GM12878 (cell line): ENCODE results near the gene SLC45A2. TPM values are rescaled to one million over a fixed set of nuclear protein-coding genes. Genes with fewer than 3 reads are reported as not detected.

ENCODE experiments used
- ATAC-seq: fragments of 200-7000 bp; cut with Tn5 transposase; 3 replicates; pipeline ENCODE4 v1.9.1; 2020; ENCODE audit warnings: mild to moderate bottlenecking, moderate library complexity
- BruUV-seq: library from RNA; stranded (reverse); fragments of 400-500 nt; replicated peaks from 2 replicates; lab custom pipeline; 2021; lab: Mats Ljungman, UMichigan
- CTCF ChIA-PET: fragments of 300-600 bp; sonication (Branson Sonifier 250); formaldehyde crosslinking; extraction: SDS; loops from one replicate; lab custom pipeline; 2021; ENCODE audit warnings: inconsistent platforms; lab: Yijun Ruan, JAX
- POLR2A ChIA-PET: fragments of 350-600 bp; formaldehyde crosslinking; extraction: SDS; loops from one replicate; lab custom pipeline; 2021; ENCODE audit warnings: inconsistent platforms; lab: Charles Lee
- RAD21 ChIA-PET: fragments of 300-600 bp; sonication (Branson Sonifier 250); formaldehyde crosslinking; loops from one replicate; lab custom pipeline; 2023; ENCODE audit warnings: antibody characterized with exemption; ENCODE audit not compliant: unreplicated experiment; lab: Charles Lee
- SMC1A ChIA-PET: fragments of 300-600 bp; sonication (Branson Sonifier 250); formaldehyde crosslinking; loops from one replicate; lab custom pipeline; 2023; ENCODE audit not compliant: unreplicated experiment, uncharacterized antibody; lab: Charles Lee
- DNase-seq: peaks from one replicate; pipeline ENCODE4 v3.0.0-alpha.2; 2011; ENCODE audit warnings: low read depth, low spot score
- FAIRE-seq: peaks from 3 replicates; lab custom pipeline; 2011; peaks lifted over from hg19 to GRCh38; lab: Jason Lieb, UNC
- H2AFZ ChIP-seq: 2 replicates; pipeline ENCODE4 v1.6.0; 2011; ENCODE audit warnings: low read depth, low read length, control low read depth; ENCODE audit not compliant: control insufficient read depth
- H3K27ac ChIP-seq: 2 replicates; pipeline ENCODE4 v1.5.1; 2011; ENCODE audit warnings: control low read depth; ENCODE audit not compliant: control insufficient read depth, insufficient read depth
- H3K27me3 ChIP-seq, 2 experiments: replicated peaks in 1 of 2; 2 replicates each; pipeline versions ENCODE4 v1.6.0 to v1.6.1; 2011; ENCODE audit warnings: low read length in 1 of 2; ENCODE audit not compliant: control insufficient read depth in 2 of 2, insufficient read depth in 2 of 2
- H3K36me3 ChIP-seq, 2 experiments: 2 replicates each; pipeline ENCODE4 v1.5.1; 2011; ENCODE audit warnings: low read length in 1 of 2; ENCODE audit not compliant: control insufficient read depth in 2 of 2, insufficient read depth in 2 of 2
- H3K4me1 ChIP-seq: 2 replicates; pipeline ENCODE4 v1.6.1; 2011; ENCODE audit warnings: mild to moderate bottlenecking, low read length, moderate library complexity, mixed read lengths; ENCODE audit not compliant: control insufficient read depth, insufficient read depth
- H3K4me2 ChIP-seq: 2 replicates; pipeline ENCODE4 v1.6.0; 2011; ENCODE audit warnings: control low read depth; ENCODE audit not compliant: control insufficient read depth, insufficient read depth
- H3K4me3 ChIP-seq: fragments of 200-600 bp; sonication (generic); 2 replicates; pipeline ENCODE4 v1.5.1; 2016
- H3K79me2 ChIP-seq: 2 replicates; pipeline ENCODE4 v1.6.0; 2011; ENCODE audit warnings: low read length; ENCODE audit not compliant: control insufficient read depth, insufficient read depth
- H3K9ac ChIP-seq: 2 replicates; pipeline ENCODE4 v1.8.0; 2011; ENCODE audit warnings: low read length, control low read depth, mixed read lengths; ENCODE audit not compliant: control insufficient read depth, insufficient read depth
- H3K9me3 ChIP-seq: replicated peaks from 3 replicates; pipeline ENCODE4 v1.5.1; 2011; ENCODE audit warnings: mild to moderate bottlenecking, low read length; ENCODE audit not compliant: control insufficient read depth, insufficient read depth
- H4K20me1 ChIP-seq: 2 replicates; pipeline ENCODE4 v1.6.0; 2011; ENCODE audit not compliant: control insufficient read depth, insufficient read depth
- CBX5 ChIP-seq: sonication (generic); IDR thresholded peaks from 2 replicates; pipeline ENCODE4 v1.6.1; 2016; ENCODE audit warnings: low read depth, moderate library complexity, mild to moderate bottlenecking, inconsistent platforms
- CREM ChIP-seq: IDR thresholded peaks from 2 replicates; pipeline ENCODE4 v1.6.1; 2014; ENCODE audit warnings: antibody characterized with exemption, low read depth
- EP300 ChIP-seq, 2 experiments: fragments of 150-350 bp in 1 of 2; IDR thresholded peaks; 2 replicates each; pipeline ENCODE4 v1.6.1; 2011 to 2012; ENCODE audit warnings: low read depth in 2 of 2, low read length in 2 of 2, borderline replicate concordance in 1 of 2, improper control_type of control experiment in 1 of 2, inconsistent platforms in 1 of 2; ENCODE audit not compliant: control insufficient read depth in 1 of 2
- GATAD2B ChIP-seq: fragments of 450-650 bp; conservative IDR thresholded peaks from 2 replicates; pipeline ENCODE4 v1.6.1; 2017; ENCODE audit warnings: low read depth, mild to moderate bottlenecking, moderate library complexity
- NR2C2 ChIP-seq: IDR thresholded peaks from 2 replicates; pipeline ENCODE4 v1.6.1; 2011; ENCODE audit warnings: borderline replicate concordance, low read depth; ENCODE audit not compliant: control insufficient read depth, insufficient read length
- POLR2A ChIP-seq: IDR thresholded peaks from 2 replicates; pipeline ENCODE4 v1.6.1; 2011; ENCODE audit warnings: low read depth, mild to moderate bottlenecking, low read length
- RCOR1 ChIP-seq: conservative IDR thresholded peaks from 2 replicates; pipeline ENCODE4 v1.6.1; 2012; ENCODE audit warnings: low read depth, low read length, improper control_type of control experiment
- RELA ChIP-seq: fragments of 450-650 bp; IDR thresholded peaks from 2 replicates; pipeline ENCODE4 v1.8.0; 2014; ENCODE audit warnings: borderline replicate concordance; ENCODE audit not compliant: partially characterized antibody
- ZNF217 ChIP-seq: fragments of 450-650 bp; IDR thresholded peaks from 2 replicates; pipeline ENCODE4 v1.6.1; 2017; ENCODE audit warnings: antibody characterized with exemption, mild to moderate bottlenecking
- ZSCAN29 ChIP-seq: fragments of 450-650 bp; IDR thresholded peaks from 2 replicates; pipeline ENCODE4 v1.6.1; 2017; ENCODE audit warnings: mild to moderate bottlenecking, moderate library complexity
- WGBS: methylation state at CpG from one replicate; pipeline ENCODE4 v1.1.6; 2016; ENCODE audit warnings: low lambda C conversion rate; ENCODE audit not compliant: insufficient replicate concordance, insufficient coverage; ENCODE audit errors: missing lambda C conversion rate; 5-methylcytosine and 5-hydroxymethylcytosine counted together
- in situ Hi-C: fragments of 300-500 bp; cut with MboI; formaldehyde crosslinking; loops from 9 replicates; pipeline ENCODE4 v1.14.3; 2018; ENCODE audit warnings: mixed read lengths
- intact Hi-C: fragments of 100-400 bp; cut with micrococcal nuclease; formaldehyde crosslinking; loops from one replicate; pipeline ENCODE4 v1.14.2; 2022; ENCODE audit not compliant: unreplicated experiment
- polyA plus RNA-seq, 11 experiments: library from polyadenylated mRNA; depleted of rRNA in 4 of 11; unstranded in 6 of 11; stranded (reverse) in 5 of 11; fragments of >200 nt; fragmentation: Nextera tagmentation in 4 of 11; fragmentation: Illumina TruSeq in 1 of 11; extraction: Ambion mirVana in 4 of 11; extraction: Trizol in 1 of 11; gene quantifications; 1 replicate in 1 of 11; 2 replicates in 10 of 11; pipeline versions ENCODE4 v1.2.1 to v1.2.3, GENCODE V29; 2011 to 2016; ENCODE audit warnings: inconsistent platforms in 2 of 11, missing spikeins in 2 of 11, low read depth in 1 of 11
- total RNA-seq, 4 experiments: library from RNA; depleted of rRNA in 3 of 4; stranded (reverse); fragments of >200 nt in 3 of 4; fragmentation: Illumina TruSeq in 1 of 4; extraction: Trizol in 1 of 4; gene quantifications; 2 replicates each; pipeline versions ENCODE4 v1.2.1 to v1.2.3, GENCODE V29; 2013 to 2021
- TF ChIP-seq, protein P1 (sequence below): fragments of 450-650 bp; formaldehyde crosslinking; IDR thresholded peaks from 2 replicates; pipeline ENCODE4 v1.5.0; 2022; ENCODE audit warnings: mild to moderate bottlenecking, missing genetic modification characterization

SLC45A2 gene
- total and polyA plus RNA-seq, 10 of the 15 experiments (the other 5 are each of a cell fraction or from before 2014, with no cell fraction given): 0.06 to 0.07 TPM; not detected in 8

DNA sequence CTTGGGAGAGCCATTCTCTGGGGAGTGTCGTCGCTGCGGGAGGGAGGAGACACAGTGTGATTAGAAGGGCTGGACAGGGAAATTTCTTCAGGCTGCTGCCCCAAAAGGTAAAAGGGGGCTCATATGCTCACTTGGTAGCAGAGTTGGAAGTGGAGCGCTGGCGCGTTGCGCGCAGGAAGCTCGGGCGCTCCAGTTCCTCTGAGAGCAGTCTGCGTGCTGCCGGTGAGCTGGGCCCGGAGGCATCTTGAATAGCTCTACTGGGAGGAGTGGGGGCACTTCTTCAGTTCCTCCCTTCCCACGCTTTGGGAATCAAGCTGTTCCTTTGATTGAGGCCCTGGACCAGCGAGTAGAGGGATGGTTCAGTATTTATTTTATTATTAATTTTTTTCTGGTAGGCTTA lies 45.6 kb downstream of the SLC45A2 start:
- no TSS peak for BruUV-seq
- ATAC-seq (no peak), DNase-seq (no peak), FAIRE-seq (no peak)
- no peaks in the 10 kb centered on the region for H4K20me1 ChIP-seq
- no peak overlapping the region for H3K4me3 ChIP-seq
- ChIA-PET POLR2A (no interaction called here), RAD21 (interaction anchor here (0.8 to 1.2 kb wide), 2 partner anchors 31 to 501 kb away, joined by 3 read pairs; no protein-coding TSS in a partner anchor), SMC1A (interaction anchor here (1.2 kb wide), 2 partner anchors 31 to 293 kb away, joined by 3 read pairs; no protein-coding TSS in a partner anchor), CTCF (no interaction called here)
- H3K79me2 ChIP-seq: no peaks in the 10 kb centered on the region
- no peaks in the 10 kb centered on the region for H3K36me3 ChIP-seq
- TF ChIP-seq CBX5 (no peak), POLR2A (no peak), RELA (no peak), NR2C2 (no peak), ZNF217 (no peak), GATAD2B (no peak), EP300 (IDR thresholded peaks at IDR 0.05; ENCODE audit: borderline replicate concordance in 1 of 2, control insufficient read depth in 1 of 2, low read depth in 2 of 2, low read length in 2 of 2) (no peak), RCOR1 (no peak), ZSCAN29 (no peak), CREM (no peak)
- TF ChIP-seq, protein P1, sequence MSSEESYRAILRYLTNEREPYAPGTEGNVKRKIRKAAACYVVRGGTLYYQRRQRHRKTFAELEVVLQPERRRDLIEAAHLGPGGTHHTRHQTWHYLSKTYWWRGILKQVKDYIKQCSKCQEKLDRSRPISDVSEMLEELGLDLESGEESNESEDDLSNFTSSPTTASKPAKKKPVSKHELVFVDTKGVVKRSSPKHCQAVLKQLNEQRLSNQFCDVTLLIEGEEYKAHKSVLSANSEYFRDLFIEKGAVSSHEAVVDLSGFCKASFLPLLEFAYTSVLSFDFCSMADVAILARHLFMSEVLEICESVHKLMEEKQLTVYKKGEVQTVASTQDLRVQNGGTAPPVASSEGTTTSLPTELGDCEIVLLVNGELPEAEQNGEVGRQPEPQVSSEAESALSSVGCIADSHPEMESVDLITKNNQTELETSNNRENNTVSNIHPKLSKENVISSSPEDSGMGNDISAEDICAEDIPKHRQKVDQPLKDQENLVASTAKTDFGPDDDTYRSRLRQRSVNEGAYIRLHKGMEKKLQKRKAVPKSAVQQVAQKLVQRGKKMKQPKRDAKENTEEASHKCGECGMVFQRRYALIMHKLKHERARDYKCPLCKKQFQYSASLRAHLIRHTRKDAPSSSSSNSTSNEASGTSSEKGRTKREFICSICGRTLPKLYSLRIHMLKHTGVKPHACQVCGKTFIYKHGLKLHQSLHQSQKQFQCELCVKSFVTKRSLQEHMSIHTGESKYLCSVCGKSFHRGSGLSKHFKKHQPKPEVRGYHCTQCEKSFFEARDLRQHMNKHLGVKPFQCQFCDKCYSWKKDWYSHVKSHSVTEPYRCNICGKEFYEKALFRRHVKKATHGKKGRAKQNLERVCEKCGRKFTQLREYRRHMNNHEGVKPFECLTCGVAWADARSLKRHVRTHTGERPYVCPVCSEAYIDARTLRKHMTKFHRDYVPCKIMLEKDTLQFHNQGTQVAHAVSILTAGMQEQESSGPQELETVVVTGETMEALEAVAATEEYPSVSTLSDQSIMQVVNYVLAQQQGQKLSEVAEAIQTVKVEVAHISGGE (CRISPR knock-in tag): no peak
- no peaks in the 10 kb centered on the region; a peak in 1 of 4 replicates for H3K27me3 ChIP-seq
- no peak overlapping the region for H2AFZ ChIP-seq
- peaks cover 5% of the 10 kb centered on the region for H3K4me1 ChIP-seq
- H3K9me3 ChIP-seq: no peaks in the 10 kb centered on the region; the same call in 2 of the 3 replicates
- intact Hi-C loops: no loop called here
- no peak overlapping the region for H3K27ac ChIP-seq
- H3K4me2 ChIP-seq: no peak overlapping the region
- WGBS: 45% methylated on average over 11 of the region's 15 CpGs
- in situ Hi-C loops: no loop called here
- no peak overlapping the region for H3K9ac ChIP-seq
